HEK293 (cell line): Measurements from ENCODE around the gene SCAF11.

Experiments used
- CTCF ChIP-seq: fragments of 450-650 bp; formaldehyde crosslinking; IDR thresholded peaks from 2 replicates; pipeline ENCODE4 v1.5.1; 2016; ENCODE audit warnings: missing biosample characterization, missing genetic modification characterization
- ELK4 ChIP-seq: IDR thresholded peaks from 2 replicates; pipeline ENCODE4 v1.6.1; 2011; ENCODE audit warnings: mild to moderate bottlenecking, low read depth, low read length, borderline replicate concordance
- KLF8 ChIP-seq: fragments of 450-650 bp; formaldehyde crosslinking; IDR thresholded peaks from 2 replicates; pipeline ENCODE4 v1.5.1; 2016; ENCODE audit warnings: missing biosample characterization, missing genetic modification characterization
- PBX3 ChIP-seq: sonication (generic); formaldehyde crosslinking; IDR thresholded peaks from 2 replicates; pipeline ENCODE4 v1.8.1; 2022; ENCODE audit warnings: mild to moderate bottlenecking, moderate library complexity, missing genetic modification reagents
- REST ChIP-seq: fragments of 450-650 bp; formaldehyde crosslinking; IDR thresholded peaks from 2 replicates; pipeline ENCODE4 v1.5.1; 2016; ENCODE audit warnings: missing biosample characterization, missing genetic modification characterization
- SP2 ChIP-seq: fragments of 450-650 bp; formaldehyde crosslinking; IDR thresholded peaks from 2 replicates; pipeline ENCODE4 v1.5.1; 2016; ENCODE audit warnings: missing biosample characterization, missing genetic modification characterization
- YY1 ChIP-seq: fragments of 450-650 bp; formaldehyde crosslinking; IDR thresholded peaks from 2 replicates; pipeline ENCODE4 v1.5.1; 2018; ENCODE audit warnings: missing biosample characterization, missing genetic modification characterization
- ZNF239 ChIP-seq: fragments of 450-650 bp; formaldehyde crosslinking; IDR thresholded peaks from 2 replicates; pipeline ENCODE4 v1.5.1; 2016; ENCODE audit warnings: missing biosample characterization, missing genetic modification characterization
- ZNF473 ChIP-seq: fragments of 450-650 bp; formaldehyde crosslinking; IDR thresholded peaks from 2 replicates; pipeline ENCODE4 v1.5.1; 2017; ENCODE audit warnings: missing biosample characterization, missing genetic modification characterization
- ZNF558 ChIP-seq: fragments of 450-650 bp; formaldehyde crosslinking; IDR thresholded peaks from 2 replicates; pipeline ENCODE4 v1.5.1; 2016; ENCODE audit warnings: missing biosample characterization, missing genetic modification characterization
- ZNF639 ChIP-seq: fragments of 450-650 bp; formaldehyde crosslinking; IDR thresholded peaks from 2 replicates; pipeline ENCODE4 v1.5.1; 2016; ENCODE audit warnings: missing biosample characterization, missing genetic modification characterization
- ZNF76 ChIP-seq: fragments of 450-650 bp; formaldehyde crosslinking; IDR thresholded peaks from 2 replicates; pipeline ENCODE4; 2016; ENCODE audit warnings: low read depth, missing biosample characterization, missing genetic modification characterization, borderline replicate concordance
- ZNF830 ChIP-seq: fragments of 450-650 bp; IDR thresholded peaks from 2 replicates; pipeline ENCODE4 v1.5.0; 2018; ENCODE audit warnings: missing biosample characterization, missing genetic modification characterization, low read depth, mild to moderate bottlenecking, moderate library complexity
- ZSCAN18 ChIP-seq: fragments of 450-650 bp; formaldehyde crosslinking; IDR thresholded peaks from 2 replicates; pipeline ENCODE4 v1.5.1; 2016; ENCODE audit warnings: missing biosample characterization, missing genetic modification characterization

GRCh38 chr12:45973526-45973925 lies 16.8 kb downstream of the SCAF11 start:
- no peak for TF ChIP-seq CTCF (tag by site-specific recombination)
- no peak for TF ChIP-seq ZNF558 (tag by site-specific recombination)
- TF ChIP-seq ZNF639 (tag by site-specific recombination) = no peak
- TF ChIP-seq REST (tag by site-specific recombination) = no peak
- TF ChIP-seq ZNF830 (tag by site-specific recombination) = no peak
- TF ChIP-seq ZNF239 (tag by site-specific recombination) = no peak
- no peak for TF ChIP-seq ELK4
- no peak for TF ChIP-seq SP2
- TF ChIP-seq ZNF76 = no peak
- no peak for TF ChIP-seq KLF8 (tag by site-specific recombination)
- TF ChIP-seq ZNF473 = no peak
- no peak for TF ChIP-seq YY1
- no peak for TF ChIP-seq ZSCAN18 (tag by site-specific recombination)
- TF ChIP-seq PBX3 (CRISPR knock-in tag) = no peak
